Stimulated activated naive CD8-positive, alpha-beta T cell treated with anti-CD3 and anti-CD28 coated beads, Interleukin-15, Interleukin-2, amounts not matched to agents 100 ng/mL and 50 ng/mL, for 24 hours (primary cell): Measurements from ENCODE around the gene GSN.

Experiments
- H3K27ac Mint-ChIP-seq: one replicate; pipeline ENCODE4 v1.8.0; 2021; ENCODE audit warnings: mild to moderate bottlenecking, mixed read lengths
- H3K27me3 Mint-ChIP-seq: one replicate; pipeline ENCODE4 v1.8.0; 2021; ENCODE audit warnings: mixed read lengths
- H3K36me3 Mint-ChIP-seq: one replicate; pipeline ENCODE4 v1.8.0; 2021; ENCODE audit warnings: low read depth, mixed read lengths
- H3K4me1 Mint-ChIP-seq: one replicate; pipeline ENCODE4 v1.8.0; 2021; ENCODE audit warnings: low read depth, mixed read lengths
- H3K4me3 Mint-ChIP-seq: one replicate; pipeline ENCODE4 v1.8.0; 2021; ENCODE audit warnings: mild to moderate bottlenecking, mixed read lengths
- H3K9me3 Mint-ChIP-seq: one replicate; pipeline ENCODE4 v1.8.0; 2021; ENCODE audit warnings: mixed read lengths

The GSN gene

GRCh38 chr9:121376214-121376830 is 108.4 kb downstream of the GSN start:
- Mint-ChIP-seq H3K36me3 (peaks cover 8% of the 10 kb centered on the region), H3K4me3 (no peak overlapping the region), H3K27me3 (no peaks in the 10 kb centered on the region), H3K27ac (no peak overlapping the region), H3K4me1 (peaks cover 14% of the 10 kb centered on the region), H3K9me3 (no peaks in the 10 kb centered on the region)

DNA sequence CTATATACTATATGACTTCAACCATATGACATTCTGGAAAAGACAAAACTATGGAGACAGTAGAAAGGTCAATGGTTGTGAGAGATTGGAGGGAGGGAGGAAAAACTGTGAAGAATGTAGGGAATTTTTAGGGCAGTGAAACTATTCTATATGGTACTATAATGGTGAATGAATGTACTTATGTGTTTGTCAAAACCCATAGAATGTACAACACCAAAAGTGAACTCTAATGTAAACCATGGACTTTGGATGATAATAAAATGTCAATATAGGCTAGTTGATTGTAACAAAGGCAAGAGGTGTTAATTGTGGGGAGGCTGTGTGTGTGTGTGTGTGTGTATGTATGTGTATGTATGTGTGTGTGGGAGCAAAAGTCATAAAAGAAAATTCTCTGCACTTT is 112.9 kb downstream of the GSN start:
- H3K27ac Mint-ChIP-seq, result no peak overlapping the region

More for the DNA sequence above, 112.9 kb downstream of the GSN start:
- H3K36me3 Mint-ChIP-seq, result peaks cover 8% of the 10 kb centered on the region
- no peaks in the 10 kb centered on the region for H3K4me1 Mint-ChIP-seq
- no peak overlapping the region for H3K4me3 Mint-ChIP-seq
- no peaks in the 10 kb centered on the region for H3K9me3 Mint-ChIP-seq
- peaks cover 3% of the 10 kb centered on the region for H3K27me3 Mint-ChIP-seq
